NCI-H446 treated with DMSO at 0.1 percent for 48 hours (cell line): ENCODE results near the gene VAMP3.
"Not testable (repeated sequence)": the region's sequence is repeated elsewhere in the genome, so short reads cannot be mapped to it uniquely, and the experiment has no call there.

Source experiments
- DNase-seq: peaks from one replicate; lab custom pipeline; 2025; lab: John Stamatoyannopoulos, UW

Gene VAMP3

DNA sequence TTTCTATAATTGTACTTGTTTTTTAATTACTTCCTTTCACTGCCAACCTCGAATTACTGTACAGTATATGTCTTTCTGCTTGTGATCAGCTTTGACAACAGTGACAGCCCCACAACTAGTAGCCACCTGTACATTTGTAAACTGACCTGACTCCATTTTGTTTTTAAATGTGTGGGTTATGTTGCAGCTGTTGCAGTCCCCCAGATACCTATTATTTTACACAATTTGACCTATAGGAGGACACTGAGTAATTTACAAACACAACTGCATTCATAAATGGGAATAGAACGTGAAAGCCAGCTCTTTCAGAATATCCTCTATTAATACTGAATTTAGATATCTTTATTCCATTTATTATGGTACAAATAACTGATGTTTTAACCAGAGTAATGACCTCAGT lies 2.5 kb upstream of the VAMP3 start:
- DNase-seq, result no peak

DNA sequence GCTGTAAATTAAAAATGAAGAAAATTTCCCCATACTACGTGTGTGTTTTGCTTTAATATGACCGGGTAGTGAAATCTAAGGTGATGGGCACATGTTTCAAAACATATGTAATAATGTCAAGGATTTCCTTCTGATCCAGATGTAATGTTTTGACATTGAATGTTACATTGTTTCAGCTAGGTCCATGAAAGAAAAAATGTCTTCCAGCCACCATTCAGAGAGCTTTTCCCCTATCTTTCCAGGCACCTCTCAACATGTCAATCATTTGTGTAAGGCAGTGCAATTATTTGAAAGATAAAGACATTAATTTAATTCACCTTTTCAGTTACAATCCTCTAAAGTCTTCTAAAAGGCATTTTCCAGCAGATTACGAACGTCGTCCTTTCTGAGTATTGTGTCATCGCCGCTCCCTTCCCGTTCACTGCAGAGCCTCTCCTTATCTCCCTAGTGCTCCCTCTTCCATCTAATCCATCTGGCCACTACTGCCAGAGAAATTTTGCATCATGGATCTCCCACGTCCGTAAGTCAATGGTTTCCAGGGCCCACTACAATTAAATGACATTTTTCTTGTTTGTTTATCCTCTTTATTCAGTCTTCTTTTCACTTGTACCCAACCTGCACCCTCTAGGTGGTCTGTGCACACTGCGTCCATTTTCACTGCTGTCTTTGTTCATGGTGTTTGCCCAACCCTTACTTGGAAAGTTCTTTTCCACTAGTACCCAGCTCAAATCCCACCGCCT lies 1.3 kb upstream of the VAMP3 start:
- no peak for DNase-seq

DNA sequence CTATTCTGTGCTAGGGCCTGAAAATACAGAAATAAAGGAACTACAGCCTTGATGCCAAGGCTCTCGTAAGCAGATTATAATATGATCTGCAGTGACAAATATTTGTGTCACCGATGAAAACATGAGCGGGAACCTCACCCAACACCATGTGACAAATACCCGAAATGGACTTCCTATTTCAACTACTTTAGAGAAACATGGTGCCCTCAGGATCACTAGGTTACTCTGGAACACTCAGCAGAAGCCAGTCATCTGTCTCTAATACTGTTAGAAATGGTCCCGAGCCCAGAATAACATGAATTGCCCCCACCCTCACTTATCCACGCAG lies 463 bp upstream of the VAMP3 start:
- no peak for DNase-seq

DNA sequence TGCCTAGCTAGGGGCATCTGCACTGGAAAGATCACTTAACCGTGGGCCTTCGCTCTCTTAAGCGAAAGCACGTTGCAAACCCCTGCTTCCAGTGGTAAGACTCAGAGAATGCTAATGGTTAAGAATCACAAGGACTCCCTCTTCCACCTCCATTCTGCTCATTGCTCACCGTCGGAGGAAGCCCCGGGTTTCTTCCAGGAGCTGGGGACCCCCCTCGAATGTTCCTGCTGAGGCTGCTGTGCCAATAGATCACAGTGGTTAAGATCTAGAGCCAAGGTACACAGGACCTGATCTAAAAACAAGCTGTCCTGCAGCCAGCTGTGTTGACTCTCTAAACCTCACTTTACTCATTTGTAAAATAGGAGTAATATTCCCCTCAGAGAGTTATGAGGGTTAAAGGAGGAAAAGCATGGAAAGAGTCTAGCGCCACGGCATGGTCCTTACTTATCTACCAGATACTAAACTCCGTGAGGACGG lies 765 bp downstream of the VAMP3 start:
- DNase-seq, result no peak

DNA sequence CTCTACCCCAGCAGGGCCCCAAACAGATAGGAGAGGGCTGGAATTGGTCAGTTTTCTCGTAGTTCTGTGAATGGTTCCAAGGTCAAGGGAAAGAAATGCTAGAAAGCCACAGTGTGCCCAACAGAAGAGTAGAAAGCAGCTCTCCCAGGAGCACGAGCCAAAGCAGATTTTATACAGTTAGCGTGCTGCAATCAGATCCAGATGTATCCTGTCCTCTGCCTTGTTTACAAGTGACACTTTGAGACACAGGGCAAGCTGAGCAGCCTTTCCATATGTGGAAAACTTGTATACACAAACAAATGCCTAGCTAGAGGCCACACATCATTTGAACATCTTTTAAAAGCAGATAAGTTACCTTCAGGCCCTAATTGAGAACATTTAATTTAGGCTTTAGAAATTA lies 6.5 kb downstream of the VAMP3 start:
- DNase-seq, result no peak

DNA sequence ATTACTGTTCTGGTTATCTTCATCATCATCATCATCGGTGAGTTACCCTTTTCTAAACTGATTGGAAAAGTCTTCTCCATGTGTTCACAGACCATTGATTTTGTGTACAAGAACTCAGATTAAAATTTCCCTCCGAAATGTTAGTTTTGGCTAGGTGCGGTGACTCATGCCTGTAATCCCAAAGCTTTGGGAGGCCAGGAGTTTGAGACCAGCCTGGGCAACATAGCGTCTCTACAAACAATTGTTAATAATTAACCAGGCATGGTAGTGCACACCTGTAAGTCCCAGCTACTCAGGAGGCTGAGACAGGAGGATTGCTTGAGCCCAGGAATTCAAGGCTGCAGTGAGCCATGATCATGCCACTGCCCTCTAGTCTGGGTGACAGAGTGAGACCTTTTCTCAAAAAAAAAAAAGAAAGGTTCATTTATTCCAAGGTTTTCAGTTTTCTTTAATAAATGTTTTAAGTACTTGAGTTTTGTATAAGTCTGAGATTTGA lies 7.1 kb downstream of the VAMP3 start:
- no peak for DNase-seq

DNA sequence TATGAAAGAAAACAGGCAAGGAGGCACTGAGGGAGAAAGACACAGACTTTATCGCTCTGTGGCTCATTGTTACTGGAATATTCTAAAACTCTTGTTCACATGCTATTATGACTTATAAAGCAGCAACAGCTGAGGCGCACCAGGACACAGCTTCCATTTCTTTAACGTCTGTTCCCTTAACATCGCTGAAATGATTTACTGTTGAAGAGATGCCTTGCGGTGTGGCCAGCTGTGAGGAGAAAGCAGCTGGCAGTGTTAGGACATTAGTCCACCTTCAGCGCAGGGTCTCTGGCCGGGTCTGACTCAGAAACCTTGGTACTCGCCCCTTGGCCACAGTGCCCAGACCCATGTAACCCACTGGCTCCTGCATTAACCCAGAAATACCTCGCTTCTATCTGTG lies 9.9 kb downstream of the VAMP3 start:
- DNase-seq, result no peak

DNA sequence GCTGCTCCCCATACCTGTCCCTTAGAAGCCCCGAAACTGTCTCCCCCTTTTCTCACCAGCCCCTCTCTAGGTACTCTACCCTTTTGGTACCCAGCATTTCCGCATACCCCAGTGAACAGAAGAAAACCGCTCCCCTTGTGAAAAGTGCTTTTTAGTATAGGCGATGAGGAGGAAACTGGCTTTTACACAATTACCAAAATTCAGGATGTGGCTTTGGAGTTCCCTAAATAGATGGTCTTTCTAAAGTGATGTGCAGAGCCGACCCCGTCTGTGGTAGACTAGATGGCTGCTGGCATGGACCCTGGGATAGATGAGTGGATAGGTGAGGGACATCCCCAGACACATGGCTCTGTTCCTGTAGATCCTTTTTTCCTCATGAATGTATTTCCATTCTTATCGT lies 10.4 kb downstream of the VAMP3 start:
- DNase-seq, result no peak

DNA sequence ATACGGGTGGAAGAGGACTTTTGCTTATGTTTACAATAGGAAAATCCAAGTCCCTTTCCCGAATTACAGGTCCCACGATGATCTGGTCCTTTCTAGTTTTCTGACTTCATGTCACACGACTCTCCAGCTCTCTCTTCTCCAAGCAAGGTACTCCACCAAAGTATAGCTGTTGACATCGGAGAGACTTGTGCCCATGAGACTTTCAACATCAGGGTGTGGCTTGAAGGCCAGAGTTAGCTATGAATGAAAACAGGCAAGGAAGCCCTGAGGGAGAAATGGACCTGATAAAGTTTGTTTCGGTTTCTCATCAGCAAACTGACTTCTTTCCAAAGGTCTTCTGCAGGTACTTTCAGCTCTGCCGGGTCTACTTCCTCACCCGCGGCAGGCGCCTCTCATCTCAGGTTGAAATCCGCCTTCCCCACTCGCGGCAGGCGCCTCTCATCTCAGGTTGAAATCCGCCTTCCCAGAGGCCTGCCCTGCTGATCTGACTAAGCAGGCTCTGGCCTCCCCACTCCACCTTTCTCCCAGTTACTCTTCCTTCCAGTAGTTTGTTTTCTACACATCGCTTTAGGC lies 10.9 kb downstream of the VAMP3 start:
- DNase-seq, result no peak

DNA sequence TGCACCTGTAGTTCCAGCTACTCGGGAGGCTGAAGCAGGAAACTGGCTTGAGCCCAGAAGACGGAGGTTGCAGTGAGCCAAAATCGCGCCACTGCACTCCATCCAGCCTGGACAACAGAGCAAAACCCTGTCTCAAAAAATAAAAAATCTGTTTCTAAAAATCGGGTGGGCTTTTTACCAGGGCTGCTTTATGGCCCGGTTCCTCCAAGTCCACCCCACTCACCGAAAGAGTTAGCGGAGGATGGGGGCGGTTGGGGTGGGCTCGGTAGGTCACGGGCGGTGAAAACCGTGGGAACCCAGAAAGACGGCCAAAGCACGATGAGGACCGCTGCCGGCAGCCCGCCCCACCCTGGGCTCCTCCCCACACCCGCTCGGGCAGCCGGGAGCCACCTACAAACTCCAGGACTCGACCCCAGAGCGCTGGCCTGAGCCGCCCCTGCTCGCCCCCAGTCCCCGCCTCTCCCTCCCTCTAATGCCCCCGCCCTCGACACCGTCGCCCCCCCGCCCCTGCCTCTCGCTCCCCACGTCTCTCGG lies 12.1 kb downstream of the VAMP3 start:
- peak; percentile 39 for DNase-seq

DNA sequence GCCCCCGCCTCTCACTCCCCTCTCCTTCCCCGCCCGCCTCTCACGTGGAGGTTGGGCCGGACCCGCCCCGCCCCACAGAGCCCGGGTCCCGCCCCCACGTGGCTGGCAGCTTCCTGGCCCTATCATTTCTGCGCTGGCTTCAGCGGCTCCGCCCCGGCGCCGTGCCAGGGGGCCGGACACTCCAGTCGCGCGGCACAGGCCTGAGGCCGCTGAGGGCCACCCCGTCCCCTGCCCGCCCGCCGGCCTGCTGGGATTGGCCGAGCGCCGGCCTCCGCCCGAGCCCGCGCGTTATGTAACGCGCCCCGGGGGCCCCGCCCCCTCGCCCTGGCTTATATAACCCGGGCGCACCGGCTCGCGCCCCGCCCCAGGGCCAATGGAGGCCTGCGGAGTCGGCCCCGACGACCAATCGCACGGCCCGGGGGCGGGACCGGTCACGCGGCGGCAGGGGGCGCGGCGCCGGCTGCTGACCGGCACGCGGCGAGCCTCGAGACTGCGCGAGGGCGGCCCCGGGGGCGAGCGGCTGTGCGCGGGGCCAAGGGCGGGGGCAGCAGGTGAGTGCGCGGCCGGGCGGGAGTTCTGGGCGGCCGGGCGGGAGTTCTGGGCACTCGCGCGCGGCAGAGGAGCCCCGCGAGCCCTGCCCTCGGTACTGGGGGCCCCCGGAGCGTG lies 12.9 kb downstream of the VAMP3 start, which contains the start of gene PER3:
TSS of gene PER3 (plus strand) at position 466 of the 666 bp plus-strand sequence. CDS start 587 bp downstream, outside the sequence.
- peak; percentile 97 for DNase-seq

DNA sequence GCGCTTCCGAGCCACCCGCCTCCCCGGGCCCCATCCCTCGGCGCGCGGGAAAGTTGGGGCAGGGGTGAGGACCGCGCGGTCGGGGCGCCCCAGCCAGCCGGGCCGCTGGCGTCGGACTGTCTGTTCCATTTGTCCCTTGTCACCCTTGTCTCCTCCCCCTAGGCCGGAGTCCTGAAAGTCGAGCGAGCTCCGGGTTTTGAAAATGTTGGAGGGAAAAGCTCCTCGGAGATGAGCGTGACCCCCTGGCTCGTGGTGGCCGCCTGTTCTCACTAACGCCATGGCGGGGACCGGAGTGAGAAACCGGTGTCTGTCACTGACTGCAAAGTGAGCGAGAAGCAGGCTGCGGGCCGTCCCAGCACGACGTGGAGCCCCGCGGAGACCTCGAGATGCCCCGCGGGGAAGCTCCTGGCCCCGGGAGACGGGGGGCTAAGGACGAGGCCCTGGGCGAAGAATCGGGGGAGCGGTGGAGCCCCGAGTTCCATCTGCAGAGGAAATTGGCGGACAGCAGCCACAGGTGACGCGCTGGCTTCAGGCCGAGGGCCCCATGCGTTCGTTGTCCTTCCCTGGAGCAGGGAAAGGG lies 13.5 kb downstream of the VAMP3 start:
- DNase-seq, result no peak

DNA sequence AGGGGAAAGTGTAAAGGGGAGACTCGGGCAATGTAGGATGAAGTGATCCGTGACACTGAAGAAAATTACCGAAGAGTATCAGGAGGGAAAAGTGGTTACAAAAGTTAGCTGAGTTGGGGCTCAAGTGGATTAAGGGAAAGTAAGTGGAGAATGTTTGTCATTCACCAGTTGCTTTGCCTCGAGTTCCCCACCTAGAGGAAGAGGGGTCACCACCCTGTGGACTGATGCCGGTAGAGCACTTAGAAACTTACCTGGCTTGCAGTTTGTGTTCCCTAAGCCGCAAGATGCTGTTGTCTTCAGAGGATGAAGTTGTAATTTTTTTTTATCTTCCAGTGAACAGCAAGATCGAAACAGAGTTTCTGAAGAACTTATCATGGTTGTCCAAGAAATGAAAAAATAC lies 14.0 kb downstream of the VAMP3 start:
- no peak for DNase-seq

DNA sequence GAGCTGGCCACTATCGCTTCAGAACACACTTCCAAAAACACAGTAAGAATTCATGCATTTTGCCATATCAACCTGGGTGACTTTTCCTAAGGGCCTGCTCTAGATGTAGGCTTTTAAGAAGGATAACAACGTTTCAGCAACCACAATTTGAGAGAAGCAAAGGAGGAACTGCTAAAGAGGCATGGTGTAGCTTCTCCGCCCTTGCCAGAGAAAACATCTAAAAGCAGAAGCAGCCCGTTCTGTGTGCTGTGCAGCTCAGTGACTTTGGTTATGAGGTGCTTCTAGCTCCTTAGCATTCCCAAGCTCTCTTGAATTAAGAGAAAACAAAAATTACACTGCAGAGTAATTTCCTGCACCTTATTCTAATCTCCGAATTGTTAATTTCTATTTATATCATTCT lies 15.7 kb downstream of the VAMP3 start:
- no peak for DNase-seq

DNA sequence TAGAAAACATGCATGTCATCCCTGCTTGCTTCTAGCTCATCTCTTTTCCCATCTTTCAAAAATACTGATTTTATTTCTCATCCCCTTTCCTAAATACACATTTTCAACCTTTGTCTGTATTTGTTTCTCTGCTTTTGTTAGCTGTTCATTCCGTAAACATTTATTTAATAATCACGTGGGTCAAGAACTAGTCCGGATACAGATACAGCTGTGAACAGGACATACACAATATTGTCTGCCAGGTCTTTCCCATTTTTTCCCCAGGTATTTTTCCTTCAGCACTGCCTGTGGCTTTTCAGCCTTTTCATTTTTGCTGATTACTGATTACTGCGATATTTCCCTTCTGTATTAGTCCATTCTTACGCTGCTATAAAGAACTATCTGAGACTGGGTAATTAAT lies 18.7 kb downstream of the VAMP3 start:
- no peak for DNase-seq

DNA sequence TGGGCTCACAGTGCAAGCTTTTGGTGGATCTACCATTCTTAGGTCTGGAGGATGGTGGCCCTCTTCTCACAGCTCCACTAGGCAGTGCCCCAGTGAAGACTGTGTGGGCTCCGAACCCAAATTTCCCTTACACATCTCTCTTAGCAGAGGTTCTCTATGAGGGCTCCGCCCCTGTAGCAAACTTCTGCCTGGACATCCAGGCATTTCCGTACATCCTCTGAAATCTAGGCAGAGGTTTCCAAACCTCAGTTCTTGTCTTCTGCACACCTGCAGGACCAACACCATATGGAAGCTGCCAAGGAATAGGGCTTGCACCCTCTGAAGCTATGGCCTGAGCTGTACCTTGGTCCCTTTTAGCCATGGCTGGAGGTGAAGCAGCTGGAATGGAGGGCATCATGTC lies 19.9 kb downstream of the VAMP3 start:
- DNase-seq, result not testable (repeated sequence)

DNA sequence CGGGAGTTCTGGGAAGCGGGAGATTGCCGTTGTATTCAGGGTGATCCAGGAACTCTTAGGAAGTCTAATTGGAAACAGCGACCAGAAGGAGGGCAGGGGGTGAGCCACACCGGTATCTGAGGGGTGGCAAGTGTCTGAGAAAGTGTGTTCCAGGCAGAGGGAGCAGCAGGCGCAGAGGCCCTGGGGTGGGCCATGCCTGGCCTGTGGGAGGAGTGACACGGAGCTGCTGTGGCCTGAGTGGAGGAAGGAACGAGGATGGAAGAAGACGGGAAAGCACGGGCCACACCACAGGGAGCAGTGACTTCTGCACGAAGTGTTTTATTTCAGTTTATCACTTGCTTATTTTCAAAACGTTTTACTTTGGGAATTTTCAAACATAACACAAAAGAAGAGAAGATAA lies 24.3 kb downstream of the VAMP3 start:
- DNase-seq, result no peak

DNA sequence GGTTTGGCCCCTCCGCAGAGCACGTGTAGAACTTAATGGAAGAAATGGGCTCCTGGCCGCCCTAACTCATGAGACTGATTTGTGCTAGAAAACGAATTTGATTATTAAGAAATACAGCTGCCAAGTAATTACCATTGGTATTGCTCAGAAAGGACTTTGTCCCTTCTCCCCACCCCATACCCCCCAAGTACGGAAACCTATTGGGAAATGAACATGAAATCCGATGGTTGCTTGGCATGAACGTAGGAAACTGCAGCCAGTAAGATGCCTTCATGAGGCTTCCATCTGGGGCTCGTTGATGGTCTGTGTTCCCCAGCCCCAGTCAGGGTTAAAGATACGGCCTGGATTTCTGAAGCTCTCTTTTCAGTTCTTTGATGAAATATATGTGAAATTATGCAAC lies 34.4 kb downstream of the VAMP3 start:
- no peak for DNase-seq

DNA sequence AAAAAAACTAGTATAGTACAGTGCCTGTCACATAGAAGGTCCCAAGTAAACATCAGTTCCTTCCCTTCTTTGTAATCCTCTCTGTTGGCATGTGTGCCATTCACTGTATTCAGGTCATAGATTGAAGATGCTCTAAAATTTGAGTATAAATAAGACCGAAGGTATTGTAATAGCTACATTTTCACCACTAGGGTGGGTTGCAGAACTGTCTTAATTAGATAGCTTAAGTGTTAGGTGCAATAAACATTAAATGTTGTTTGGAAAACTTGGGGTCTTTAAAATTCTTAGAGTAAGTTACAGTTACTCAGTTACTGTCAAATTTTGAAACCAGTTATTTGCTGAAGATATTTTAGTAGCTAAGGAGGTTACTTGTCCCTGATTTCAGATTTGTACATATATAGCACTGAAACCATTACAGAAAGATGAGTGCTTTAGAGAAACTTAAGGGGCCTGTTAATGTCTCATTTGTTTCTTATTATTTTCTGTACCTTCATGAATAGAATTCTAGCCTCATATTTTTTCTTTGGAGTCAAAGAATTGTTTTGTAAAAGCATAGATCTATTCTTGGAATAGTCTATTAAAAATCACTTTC lies 37.3 kb downstream of the VAMP3 start:
- DNase-seq, result peak; percentile 43

DNA sequence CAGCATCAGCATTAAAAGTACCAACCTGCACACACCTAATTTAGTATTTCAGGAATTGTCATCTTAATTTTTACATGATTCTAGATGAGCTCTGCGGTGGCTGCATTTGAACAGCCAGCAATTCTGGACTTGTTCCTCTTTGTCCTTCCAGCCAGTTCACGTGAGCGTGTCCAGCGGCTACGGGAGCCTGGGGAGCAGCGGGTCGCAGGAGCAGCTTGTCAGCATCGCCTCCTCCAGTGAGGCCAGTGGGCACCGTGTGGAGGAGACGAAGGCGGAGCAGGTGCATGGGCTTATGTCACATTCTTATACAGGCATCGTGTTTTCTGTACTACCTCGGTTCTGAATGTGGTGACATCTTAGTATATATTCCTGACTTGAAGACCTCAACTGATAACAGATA lies 38.6 kb downstream of the VAMP3 start:
- DNase-seq, result no peak

DNA sequence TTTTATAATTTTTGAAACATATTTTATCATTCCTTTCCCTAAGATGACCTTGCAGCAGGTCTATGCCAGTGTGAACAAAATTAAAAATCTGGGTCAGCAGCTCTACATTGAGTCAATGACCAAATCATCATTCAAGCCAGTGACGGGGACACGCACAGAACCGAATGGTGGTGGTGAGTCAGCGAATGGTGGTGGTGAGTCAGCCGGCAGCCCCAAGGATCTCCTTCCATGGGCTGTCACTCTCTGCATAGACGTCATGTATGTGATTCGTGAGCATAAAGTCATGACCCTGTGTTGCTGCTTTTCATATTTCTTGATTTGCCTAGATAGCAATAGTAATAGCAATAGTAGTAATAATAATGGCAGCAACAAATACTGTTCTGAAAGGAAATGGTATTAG lies 39.3 kb downstream of the VAMP3 start:
- no peak for DNase-seq

DNA sequence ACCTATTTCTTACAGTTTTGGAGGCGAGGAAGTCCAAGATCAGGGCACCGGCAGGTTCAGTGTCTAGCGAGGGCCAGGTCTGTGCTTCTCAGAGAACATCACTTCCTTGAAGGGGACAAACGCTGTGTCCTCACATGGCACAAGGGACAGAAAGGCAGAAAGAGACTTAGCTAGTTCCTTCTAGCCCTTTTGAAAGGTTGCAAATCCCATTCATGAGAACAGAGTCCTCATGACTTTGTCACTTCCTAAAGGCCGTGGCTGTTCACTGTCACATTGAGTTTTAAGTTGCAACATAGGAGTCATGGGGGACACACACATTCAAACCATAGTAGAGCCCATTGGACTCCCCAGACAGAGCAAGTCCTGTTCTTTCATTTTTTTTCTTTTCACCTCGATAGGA lies 40.4 kb downstream of the VAMP3 start:
- DNase-seq, result no peak
